Fibroblast of lung (primary cell): Measurements from ENCODE around the gene GZMB.

Source experiments
- CTCF ChIP-seq, 2 donors: IDR thresholded peaks in 1 of 2; conservative IDR thresholded peaks in 1 of 2; 1 replicate in 1 of 2; 2 replicates in 1 of 2; pipeline ENCODE4 v1.5.1; 2011 to 2012; ENCODE audit warnings: low read length in 2 of 2, control low read depth in 1 of 2, inconsistent platforms in 1 of 2, low read depth in 1 of 2, mild to moderate bottlenecking in 1 of 2
- EZH2 ChIP-seq: IDR thresholded peaks from 2 replicates; pipeline ENCODE4 v1.5.1; 2012; ENCODE audit warnings: low read length, control low read depth, mild to moderate bottlenecking; ENCODE audit errors: missing control alignments

GRCh38 chr14:24612196-24612595 lies 21.8 kb downstream of the GZMB start:
- TF ChIP-seq EZH2 (no peak), CTCF (conservative IDR thresholded peaks at IDR 0.05 in 1 of 2, IDR thresholded peaks at IDR 0.05 in 1 of 2; ENCODE audit: low read depth in 1 of 2, low read length in 2 of 2) (no peak)
